Gastrocnemius medialis (tissue), 4 donors: ENCODE data around the gene HLA-DOB.

Experiments
- POLR2A ChIP-seq, 2 donors: fragments of 450-650 bp; IDR thresholded peaks; one replicate each; pipeline ENCODE4 v1.6.1; 2017; ENCODE audit warnings: antibody characterized with exemption in 2 of 2, mild to moderate bottlenecking in 2 of 2, moderate library complexity in 2 of 2
- TF ChIP-seq, protein P1 (sequence below), 5 experiments: fragments of 450-650 bp in 3 of 5; fragments of 200-600 bp in 2 of 5; sonication (generic) in 2 of 5; IDR thresholded peaks in 4 of 5; conservative IDR thresholded peaks in 1 of 5; 1 replicate in 4 of 5; 2 replicates in 1 of 5; pipeline ENCODE4 v1.5.1; 2016 to 2019; ENCODE audit warnings: antibody characterized with exemption in 5 of 5, mild to moderate bottlenecking in 3 of 5, moderate library complexity in 3 of 5

DNA sequence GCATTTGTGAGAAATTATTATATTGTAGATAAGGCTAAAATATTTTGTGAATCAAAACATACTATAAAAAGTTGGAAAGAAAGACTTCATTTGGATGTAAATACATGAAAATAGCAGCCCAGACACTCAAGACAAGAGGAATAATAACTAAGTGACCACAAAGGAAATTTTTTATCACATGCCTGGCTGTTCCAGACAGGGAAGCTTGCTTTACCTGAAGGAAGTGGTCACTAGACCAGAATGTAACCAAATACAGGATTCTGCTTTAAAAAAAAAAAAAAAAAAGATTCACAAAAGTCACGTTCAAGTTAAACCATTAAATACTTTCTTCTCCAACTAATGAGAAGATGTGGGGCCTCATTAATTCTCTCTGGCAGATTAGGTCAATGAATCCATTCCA is 44.1 kb downstream of the HLA-DOB start:
- no peak for TF ChIP-seq POLR2A (IDR thresholded peaks at IDR 0.05)
- TF ChIP-seq, protein P1, sequence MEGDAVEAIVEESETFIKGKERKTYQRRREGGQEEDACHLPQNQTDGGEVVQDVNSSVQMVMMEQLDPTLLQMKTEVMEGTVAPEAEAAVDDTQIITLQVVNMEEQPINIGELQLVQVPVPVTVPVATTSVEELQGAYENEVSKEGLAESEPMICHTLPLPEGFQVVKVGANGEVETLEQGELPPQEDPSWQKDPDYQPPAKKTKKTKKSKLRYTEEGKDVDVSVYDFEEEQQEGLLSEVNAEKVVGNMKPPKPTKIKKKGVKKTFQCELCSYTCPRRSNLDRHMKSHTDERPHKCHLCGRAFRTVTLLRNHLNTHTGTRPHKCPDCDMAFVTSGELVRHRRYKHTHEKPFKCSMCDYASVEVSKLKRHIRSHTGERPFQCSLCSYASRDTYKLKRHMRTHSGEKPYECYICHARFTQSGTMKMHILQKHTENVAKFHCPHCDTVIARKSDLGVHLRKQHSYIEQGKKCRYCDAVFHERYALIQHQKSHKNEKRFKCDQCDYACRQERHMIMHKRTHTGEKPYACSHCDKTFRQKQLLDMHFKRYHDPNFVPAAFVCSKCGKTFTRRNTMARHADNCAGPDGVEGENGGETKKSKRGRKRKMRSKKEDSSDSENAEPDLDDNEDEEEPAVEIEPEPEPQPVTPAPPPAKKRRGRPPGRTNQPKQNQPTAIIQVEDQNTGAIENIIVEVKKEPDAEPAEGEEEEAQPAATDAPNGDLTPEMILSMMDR (IDR thresholded peaks at IDR 0.05 in 4 of 5, conservative IDR thresholded peaks at IDR 0.05 in 1 of 5): no peak
